Suprapubic skin (tissue), 3 donors: ENCODE data around the gene THRAP3.

Source experiments
- CTCF ChIP-seq, 2 donors: fragments of 200-600 bp in 1 of 2; fragments of 450-650 bp in 1 of 2; sonication (generic) in 1 of 2; IDR thresholded peaks; one replicate each; pipeline ENCODE4 v1.5.1; 2016 to 2019; ENCODE audit warnings: antibody characterized with exemption in 2 of 2, mild to moderate bottlenecking in 1 of 2, moderate library complexity in 1 of 2
- POLR2A ChIP-seq, 2 donors: fragments of 450-650 bp; IDR thresholded peaks; one replicate each; pipeline ENCODE4 v1.6.1; 2017; ENCODE audit warnings: antibody characterized with exemption in 2 of 2, mild to moderate bottlenecking in 2 of 2, moderate library complexity in 2 of 2

GRCh38 chr1:36284061-36284460 is 59.8 kb downstream of the THRAP3 start:
- TF ChIP-seq CTCF (IDR thresholded peaks at IDR 0.05) (no peak), POLR2A (IDR thresholded peaks at IDR 0.05) (no peak)
